ENCODE data around the gene UGGT1.

UGGT1 gene

GRCh38 chr2:128232965-128233789 is 142.2 kb downstream of the UGGT1 start:
- Histone ChIP-seq H3K4me1 (ENCODE audit: insufficient read depth, low read length, poor library complexity, severe bottlenecking) (no peaks in the 10 kb centered on the region), H3K4me3 (ENCODE audit: low read length, poor library complexity, severe bottlenecking) (peak overlapping the region; percentile 77), H2AFZ (ENCODE audit: low read length) (peak overlapping the region; percentile 96), H3K4me2 (ENCODE audit: low read depth, low read length, poor library complexity, severe bottlenecking) (peak overlapping the region; percentile 89), H3F3A (ENCODE audit: low read depth) (no peaks in the 10 kb centered on the region), H3K27me3 (ENCODE audit: insufficient read depth, low read length, poor library complexity, severe bottlenecking) (peaks cover 4% of the 10 kb centered on the region), H3K9me3 (ENCODE audit: insufficient read depth, low read depth, low read length) (no peaks in the 10 kb centered on the region), H3K36me3 (ENCODE audit: insufficient read depth, low read length) (no peaks in the 10 kb centered on the region), H3K9me2 (replicated peaks; ENCODE audit: low read depth, low read length) (no peaks in the 10 kb centered on the region), H3K79me2 (ENCODE audit: insufficient read depth, low read length) (no peaks in the 10 kb centered on the region), H4K20me1 (ENCODE audit: insufficient read depth, low read length, poor library complexity, severe bottlenecking) (no peaks in the 10 kb centered on the region), H3K9ac (ENCODE audit: low read depth, low read length, poor library complexity, severe bottlenecking) (peak overlapping the region; percentile 65)
- no peak for TF ChIP-seq EZH2phosphoT487 (IDR thresholded peaks at IDR 0.05; ENCODE audit: borderline replicate concordance)
- TF ChIP-seq, protein P1, sequence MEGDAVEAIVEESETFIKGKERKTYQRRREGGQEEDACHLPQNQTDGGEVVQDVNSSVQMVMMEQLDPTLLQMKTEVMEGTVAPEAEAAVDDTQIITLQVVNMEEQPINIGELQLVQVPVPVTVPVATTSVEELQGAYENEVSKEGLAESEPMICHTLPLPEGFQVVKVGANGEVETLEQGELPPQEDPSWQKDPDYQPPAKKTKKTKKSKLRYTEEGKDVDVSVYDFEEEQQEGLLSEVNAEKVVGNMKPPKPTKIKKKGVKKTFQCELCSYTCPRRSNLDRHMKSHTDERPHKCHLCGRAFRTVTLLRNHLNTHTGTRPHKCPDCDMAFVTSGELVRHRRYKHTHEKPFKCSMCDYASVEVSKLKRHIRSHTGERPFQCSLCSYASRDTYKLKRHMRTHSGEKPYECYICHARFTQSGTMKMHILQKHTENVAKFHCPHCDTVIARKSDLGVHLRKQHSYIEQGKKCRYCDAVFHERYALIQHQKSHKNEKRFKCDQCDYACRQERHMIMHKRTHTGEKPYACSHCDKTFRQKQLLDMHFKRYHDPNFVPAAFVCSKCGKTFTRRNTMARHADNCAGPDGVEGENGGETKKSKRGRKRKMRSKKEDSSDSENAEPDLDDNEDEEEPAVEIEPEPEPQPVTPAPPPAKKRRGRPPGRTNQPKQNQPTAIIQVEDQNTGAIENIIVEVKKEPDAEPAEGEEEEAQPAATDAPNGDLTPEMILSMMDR (conservative IDR thresholded peaks at IDR 0.05; ENCODE audit: low read length), result peak; percentile 82

- Histone ChIP-seq H3F3A (ENCODE audit: low read depth) (no peaks in the 10 kb centered on the region), H3K9ac (ENCODE audit: low read depth, low read length, poor library complexity, severe bottlenecking) (peak overlapping the region; percentile 65), H3K36me3 (ENCODE audit: insufficient read depth, low read length) (no peaks in the 10 kb centered on the region), H3K27me3 (ENCODE audit: insufficient read depth, low read length, poor library complexity, severe bottlenecking) (peaks cover 4% of the 10 kb centered on the region), H3K9me3 (ENCODE audit: insufficient read depth, low read depth, low read length) (no peaks in the 10 kb centered on the region), H3K79me2 (ENCODE audit: insufficient read depth, low read length) (no peaks in the 10 kb centered on the region), H2AFZ (ENCODE audit: low read length) (peak overlapping the region; percentile 96), H4K20me1 (ENCODE audit: insufficient read depth, low read length, poor library complexity, severe bottlenecking) (no peaks in the 10 kb centered on the region), H3K4me1 (ENCODE audit: insufficient read depth, low read length, poor library complexity, severe bottlenecking) (no peaks in the 10 kb centered on the region), H3K4me2 (ENCODE audit: low read depth, low read length, poor library complexity, severe bottlenecking) (peak overlapping the region; percentile 89), H3K4me3 (ENCODE audit: low read length, poor library complexity, severe bottlenecking) (peak overlapping the region; percentile 77), H3K9me2 (replicated peaks; ENCODE audit: low read depth, low read length) (no peaks in the 10 kb centered on the region)
- TF ChIP-seq, protein P1 (conservative IDR thresholded peaks at IDR 0.05; ENCODE audit: low read length), result 0 out of 2 replicates have a peak, but pooled peaks have one; percentile 6
- TF ChIP-seq EZH2phosphoT487 (IDR thresholded peaks at IDR 0.05; ENCODE audit: borderline replicate concordance), result no peak
Measured at GRCh38 chr2:128233790-128234395, 142.9 kb downstream of the UGGT1 start.

- Histone ChIP-seq H3F3A (ENCODE audit: low read depth) (no peaks in the 10 kb centered on the region), H3K27me3 (ENCODE audit: insufficient read depth, low read length, poor library complexity, severe bottlenecking) (peaks cover 4% of the 10 kb centered on the region), H3K36me3 (ENCODE audit: insufficient read depth, low read length) (no peaks in the 10 kb centered on the region), H3K4me2 (ENCODE audit: low read depth, low read length, poor library complexity, severe bottlenecking) (no peak overlapping the region), H3K9ac (ENCODE audit: low read depth, low read length, poor library complexity, severe bottlenecking) (no peak overlapping the region), H3K4me3 (ENCODE audit: low read length, poor library complexity, severe bottlenecking) (no peak overlapping the region), H3K9me2 (replicated peaks; ENCODE audit: low read depth, low read length) (no peaks in the 10 kb centered on the region), H4K20me1 (ENCODE audit: insufficient read depth, low read length, poor library complexity, severe bottlenecking) (no peaks in the 10 kb centered on the region), H2AFZ (ENCODE audit: low read length) (no peak overlapping the region), H3K9me3 (ENCODE audit: insufficient read depth, low read depth, low read length) (no peaks in the 10 kb centered on the region), H3K79me2 (ENCODE audit: insufficient read depth, low read length) (no peaks in the 10 kb centered on the region), H3K4me1 (ENCODE audit: insufficient read depth, low read length, poor library complexity, severe bottlenecking) (no peaks in the 10 kb centered on the region)
- no peak for TF ChIP-seq EZH2phosphoT487 (IDR thresholded peaks at IDR 0.05; ENCODE audit: borderline replicate concordance)
- TF ChIP-seq, protein P1 (conservative IDR thresholded peaks at IDR 0.05; ENCODE audit: low read length), result no peak
Measured at GRCh38 chr2:128234613-128235012, 143.6 kb downstream of the UGGT1 start.
